HCT116 (cell line): Measurements from ENCODE around the gene LMO2.

ENCODE experiments used
- CTCF ChIP-seq, 3 experiments: fragments of 200-600 bp in 1 of 3; sonication (generic) in 1 of 3; IDR thresholded peaks in 2 of 3; conservative IDR thresholded peaks in 1 of 3; 2 replicates each; pipeline ENCODE4 v1.5.1; 2012 to 2017; ENCODE audit warnings: low read depth in 2 of 3, low read length in 2 of 3, antibody characterized with exemption in 1 of 3, borderline replicate concordance in 1 of 3, control low read depth in 1 of 3, mild to moderate bottlenecking in 1 of 3, mixed read lengths in 1 of 3, mixed run types in 1 of 3, moderate library complexity in 1 of 3; ENCODE audit not compliant: insufficient read depth in 1 of 3
- EZH2 ChIP-seq: fragments of 200-600 bp; sonication (generic); IDR thresholded peaks from 2 replicates; pipeline ENCODE4 v1.6.1; 2017; ENCODE audit warnings: antibody characterized with exemption, mixed run types
- MAX ChIP-seq: IDR thresholded peaks from 2 replicates; pipeline ENCODE4 v1.6.1; 2012
- POLR2A ChIP-seq: IDR thresholded peaks from 2 replicates; pipeline ENCODE4 v1.7.0; 2011; ENCODE audit warnings: borderline replicate concordance; ENCODE audit not compliant: insufficient read depth, insufficient read length; ENCODE audit errors: extremely low read depth
- RAD21 ChIP-seq: IDR thresholded peaks from 2 replicates; pipeline ENCODE4 v1.6.1; 2012; ENCODE audit warnings: low read depth, mild to moderate bottlenecking
- REST ChIP-seq: IDR thresholded peaks from 2 replicates; pipeline ENCODE4 v1.6.1; 2012; ENCODE audit warnings: low read depth
- ZFX ChIP-seq: fragments of 450-650 bp; IDR thresholded peaks from 2 replicates; pipeline ENCODE4 v1.6.1; 2017
- ZNF274 ChIP-seq: fragments of 200-500 bp; sonication (Bioruptor generic); IDR thresholded peaks from 2 replicates; pipeline ENCODE4 v1.6.1; 2014; ENCODE audit warnings: mild to moderate bottlenecking, low read depth, low read length, inconsistent platforms

- TF ChIP-seq CTCF (IDR thresholded peaks at IDR 0.05 in 2 of 3, conservative IDR thresholded peaks at IDR 0.05 in 1 of 3; ENCODE audit: borderline replicate concordance in 1 of 3, insufficient read depth in 1 of 3, low read depth in 2 of 3, low read length in 2 of 3) = no peak
- no peak for TF ChIP-seq POLR2A
- no peak for TF ChIP-seq MAX
- TF ChIP-seq RAD21 = no peak
- no peak for TF ChIP-seq ZNF274
- no peak for TF ChIP-seq ZFX
- no peak for TF ChIP-seq EZH2
- TF ChIP-seq REST = no peak
Observed at GRCh38 chr11:33860926-33861325, 30.9 kb downstream of the LMO2 start.
